Cardiac muscle cell (in vitro differentiated cells and primary cell): ENCODE data around the gene OSGEP. TPM values are rescaled to one million over a fixed set of nuclear protein-coding genes. Genes with fewer than 3 reads are reported as not detected.

Source experiments
- DNase-seq, 2 donors: peaks; one replicate each; pipeline versions ENCODE4 v3.0.0 to v3.0.0-alpha.2; 2010 to 2017; ENCODE audit warnings: low read depth in 1 of 2, low spot score in 1 of 2
- H3K27ac ChIP-seq: fragments of 200-600 bp; sonication (generic); 2 replicates; pipeline ENCODE4 v1.5.1; 2016
- H3K27me3 ChIP-seq: fragments of 200-600 bp; sonication (generic); 2 replicates; pipeline ENCODE4 v1.6.0; 2016; ENCODE audit warnings: control low read depth
- H3K36me3 ChIP-seq: fragments of 200-600 bp; sonication (generic); 2 replicates; pipeline ENCODE4 v1.5.1; 2016; ENCODE audit warnings: control low read depth
- H3K4me1 ChIP-seq: fragments of 200-600 bp; sonication (generic); 2 replicates; pipeline ENCODE4 v1.8.1; 2017; ENCODE audit warnings: low read depth, mild to moderate bottlenecking, mixed run types
- H3K4me3 ChIP-seq: fragments of 200-600 bp; sonication (generic); 2 replicates; pipeline ENCODE4 v1.5.1; 2016; ENCODE audit warnings: mild to moderate bottlenecking
- H3K9me3 ChIP-seq: fragments of 200-600 bp; sonication (generic); 2 replicates; pipeline ENCODE4 v1.5.1; 2017; ENCODE audit warnings: low read depth, mild to moderate bottlenecking, control low read depth
- CTCF ChIP-seq: IDR thresholded peaks from 2 replicates; pipeline ENCODE4 v1.5.1; 2012; ENCODE audit warnings: low read depth, mild to moderate bottlenecking, low read length
- polyA plus RNA-seq: library from polyadenylated mRNA; unstranded; fragments of >200 nt; fragmentation: Nextera tagmentation; extraction: Ambion mirVana; gene quantifications from 2 replicates; pipeline ENCODE4 v1.2.1, GENCODE V29; 2016
- total RNA-seq: library from RNA; depleted of rRNA; stranded (reverse); fragments of >200 nt; gene quantifications from 2 replicates; pipeline ENCODE4 v1.2.3, GENCODE V29; 2016

The OSGEP gene
- 47.9 and 82.0 TPM in 2 replicates for total RNA-seq
- 42.7 and 51.7 TPM in 2 replicates for polyA plus RNA-seq

- Histone ChIP-seq H3K36me3 (peaks cover 29% of the 10 kb centered on the region), H3K9me3 (no peaks in the 10 kb centered on the region)
These were observed at the start of gene OSGEP, which contains the start of gene APEX1 for GRCh38 chr14:20454516-20455354. OSGEP (minus strand) TSS chr14:20454812; CDS start chr14:20454683, 129 bp downstream. APEX1 (plus strand) TSS chr14:20455226; CDS start chr14:20455646, 420 bp downstream.

GRCh38 chr14:20503898-20504297, 49.3 kb upstream of the OSGEP start:
- no peak for TF ChIP-seq CTCF
- Histone ChIP-seq H3K9me3 (no peaks in the 10 kb centered on the region), H3K27me3 (no peaks in the 10 kb centered on the region), H3K27ac (no peak overlapping the region), H3K4me3 (no peak overlapping the region), H3K36me3 (no peaks in the 10 kb centered on the region), H3K4me1 (no peaks in the 10 kb centered on the region)
- DNase-seq = no peak

More at GRCh38 chr14:20454516-20455354, at the start of gene OSGEP, which contains the start of gene APEX1:
- no peaks in the 10 kb centered on the region for H3K27me3 ChIP-seq
- H3K4me3 ChIP-seq = peak within 1 kb of the TSS; percentile 51
- TF ChIP-seq CTCF = no peak
- peaks cover 10% of the 10 kb centered on the region for H3K4me1 ChIP-seq
- DNase-seq = peak; percentile 100
- H3K27ac ChIP-seq = peak within 1 kb of the TSS; percentile 99

- no peaks in the 10 kb centered on the region for H3K27me3 ChIP-seq
- no peak for DNase-seq
- no peak overlapping the region for H3K4me3 ChIP-seq
- no peak overlapping the region for H3K27ac ChIP-seq
- H3K9me3 ChIP-seq = no peaks in the 10 kb centered on the region
- no peaks in the 10 kb centered on the region for H3K4me1 ChIP-seq
- no peak for TF ChIP-seq CTCF
- no peaks in the 10 kb centered on the region for H3K36me3 ChIP-seq
These were observed 46.7 kb upstream of the OSGEP start for GRCh38 chr14:20501346-20501745.

- no peak for DNase-seq
- no peak for TF ChIP-seq CTCF
- Histone ChIP-seq H3K36me3 (no peaks in the 10 kb centered on the region), H3K4me1 (no peaks in the 10 kb centered on the region), H3K4me3 (no peak overlapping the region), H3K27ac (no peak overlapping the region), H3K9me3 (no peaks in the 10 kb centered on the region), H3K27me3 (no peaks in the 10 kb centered on the region)
These were observed 45.3 kb upstream of the OSGEP start for GRCh38 chr14:20499881-20500280.

- Histone ChIP-seq H3K27ac (no peak overlapping the region), H3K36me3 (no peaks in the 10 kb centered on the region), H3K27me3 (no peaks in the 10 kb centered on the region), H3K4me3 (no peak overlapping the region), H3K9me3 (no peaks in the 10 kb centered on the region), H3K4me1 (no peaks in the 10 kb centered on the region)
- DNase-seq = no peak
- no peak for TF ChIP-seq CTCF
These were observed 44.5 kb upstream of the OSGEP start for GRCh38 chr14:20499108-20499507.
